Urinary bladder (tissue), 4 donors: ENCODE measurements around the gene WDFY4. TPM values are rescaled to one million over a fixed set of nuclear protein-coding genes. Genes with fewer than 3 reads are reported as not detected.

ENCODE experiments used
- DNase-seq: peaks from one replicate; pipeline ENCODE4 v3.0.0-alpha.2; 2015; ENCODE audit errors: extremely low spot score
- H3K27ac ChIP-seq: one replicate; pipeline ENCODE4 v1.5.1; 2013; ENCODE audit warnings: low read depth, mild to moderate bottlenecking, moderate library complexity
- H3K36me3 ChIP-seq: one replicate; pipeline ENCODE4 v1.6.1; 2013; ENCODE audit warnings: mild to moderate bottlenecking, moderate library complexity; ENCODE audit not compliant: insufficient read depth
- H3K4me1 ChIP-seq: one replicate; pipeline ENCODE4 v1.6.1; 2013; ENCODE audit warnings: mild to moderate bottlenecking, moderate library complexity; ENCODE audit not compliant: insufficient read depth
- H3K4me3 ChIP-seq: one replicate; pipeline ENCODE4 v1.5.1; 2013; ENCODE audit warnings: low read depth, low read length
- WGBS: extraction: QIAGEN DNeasy Blood & Tissue Kit; methylation state at CpG from one replicate; pipeline ENCODE4 v1.1.7; 2013; 5-methylcytosine and 5-hydroxymethylcytosine counted together
- polyA plus RNA-seq: library from polyadenylated mRNA; stranded (reverse); fragments of 200-250 nt; gene quantifications from one replicate; pipeline ENCODE4 v1.2.3, GENCODE V29; 2013
- total RNA-seq: library from RNA; depleted of rRNA; stranded (reverse); fragments of >200 nt; gene quantifications from one replicate; pipeline ENCODE4 v1.2.3, GENCODE V29; 2014
- donor health status: healthy with polysubstance abuse.
- donor health status: healthy.

The WDFY4 gene
- total and polyA plus RNA-seq, 2 donors, result 2.0 to 4.9 TPM

GRCh38 chr10:48902096-48902495 lies 217.4 kb downstream of the WDFY4 start:
- H3K36me3 ChIP-seq, result no peaks in the 10 kb centered on the region
- no peaks in the 10 kb centered on the region for H3K4me1 ChIP-seq
- no peak overlapping the region for H3K27ac ChIP-seq
- H3K4me3 ChIP-seq, result no peak overlapping the region
- no peak for DNase-seq
- 94% methylated on average over 7 of the region's 7 CpGs for WGBS

- WGBS, result 63% methylated on average over 2 of the region's 2 CpGs
- Histone ChIP-seq H3K27ac (no peak overlapping the region), H3K36me3 (no peaks in the 10 kb centered on the region), H3K4me1 (no peaks in the 10 kb centered on the region), H3K4me3 (no peak overlapping the region)
- no peak for DNase-seq
These were observed 218.5 kb downstream of the WDFY4 start for GRCh38 chr10:48903151-48903550.

GRCh38 chr10:48904861-48905260 lies 220.2 kb downstream of the WDFY4 start:
- DNase-seq, result no peak
- no peaks in the 10 kb centered on the region for H3K36me3 ChIP-seq
- H3K4me3 ChIP-seq, result no peak overlapping the region
- H3K4me1 ChIP-seq, result no peaks in the 10 kb centered on the region
- no peak overlapping the region for H3K27ac ChIP-seq
- 74% methylated on average over 2 of the region's 2 CpGs for WGBS

DNA sequence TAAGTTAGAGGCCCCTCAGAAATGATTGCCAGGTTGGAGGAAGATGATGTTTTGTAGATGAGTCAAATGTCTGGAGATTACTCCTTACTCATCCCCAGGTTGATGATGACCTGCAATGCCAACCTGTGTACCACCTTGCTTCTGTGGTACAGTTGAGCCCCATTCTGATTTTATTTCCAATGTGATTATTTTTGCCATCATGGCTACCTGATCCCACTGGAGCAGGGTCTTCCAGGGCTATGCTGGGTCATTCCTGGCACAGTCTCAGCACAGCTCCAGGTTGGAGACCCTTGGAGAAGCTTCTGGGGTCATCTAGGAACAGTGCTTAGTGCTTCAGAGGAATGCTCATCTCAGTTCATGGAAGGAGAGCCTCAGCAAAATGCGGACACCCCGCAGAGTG lies 220.6 kb downstream of the WDFY4 start:
- no peaks in the 10 kb centered on the region for H3K36me3 ChIP-seq
- H3K4me1 ChIP-seq, result no peaks in the 10 kb centered on the region
- DNase-seq, result no peak
- H3K4me3 ChIP-seq, result no peak overlapping the region
- WGBS, result 94% methylated on average over 2 of the region's 2 CpGs
- H3K27ac ChIP-seq, result no peak overlapping the region

GRCh38 chr10:48906841-48907240 lies 222.2 kb downstream of the WDFY4 start:
- WGBS, result 75% methylated on average over 2 of the region's 2 CpGs
- Histone ChIP-seq H3K4me3 (no peak overlapping the region), H3K4me1 (no peaks in the 10 kb centered on the region), H3K27ac (no peak overlapping the region), H3K36me3 (no peaks in the 10 kb centered on the region)
- DNase-seq, result no peak

DNA sequence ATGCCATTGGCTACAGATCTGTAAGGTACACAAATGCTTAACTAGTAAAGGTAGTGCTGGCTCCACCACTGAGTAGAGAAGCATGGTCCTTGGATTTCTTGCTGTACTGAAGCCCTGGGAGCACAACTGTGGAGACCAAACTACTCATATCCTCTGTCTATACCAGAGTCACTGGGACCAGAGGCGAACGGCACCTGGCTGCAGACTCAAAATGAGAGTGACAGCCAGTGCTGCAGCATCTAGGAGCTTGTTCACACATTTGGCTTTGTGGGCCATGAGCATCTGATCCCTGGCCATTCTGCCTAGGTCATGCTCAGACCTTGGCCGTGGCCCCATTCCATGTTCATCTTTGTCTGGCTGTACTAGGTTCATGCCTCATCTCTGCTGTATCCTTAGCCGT lies 223.1 kb downstream of the WDFY4 start:
- no peak for DNase-seq
- Histone ChIP-seq H3K4me3 (no peak overlapping the region), H3K27ac (no peak overlapping the region), H3K36me3 (no peaks in the 10 kb centered on the region), H3K4me1 (no peaks in the 10 kb centered on the region)
- 81% methylated on average over 4 of the region's 4 CpGs for WGBS

DNA sequence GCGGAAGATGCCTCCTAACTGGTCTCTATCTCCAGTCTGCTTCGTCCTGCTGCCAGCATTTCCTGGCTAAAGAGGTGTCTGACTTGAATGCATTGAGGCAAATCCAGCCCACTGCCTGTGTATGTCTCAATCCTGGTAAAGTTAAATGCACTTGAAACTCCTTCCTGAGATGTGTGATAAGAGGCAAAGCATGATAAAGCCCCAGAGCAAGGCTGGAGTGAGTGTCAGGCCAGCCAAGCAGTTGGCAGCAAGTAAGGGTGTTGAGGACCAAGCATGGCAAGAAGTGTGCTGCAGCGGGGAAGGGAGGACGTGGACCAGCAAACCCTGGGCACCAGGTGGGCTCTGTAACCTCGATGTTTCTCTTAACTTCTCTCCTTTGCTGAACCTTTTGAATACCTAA lies 225.9 kb downstream of the WDFY4 start:
- no peak for DNase-seq
- 80% methylated on average over 5 of the region's 5 CpGs for WGBS
- Histone ChIP-seq H3K36me3 (no peaks in the 10 kb centered on the region), H3K4me1 (no peaks in the 10 kb centered on the region), H3K4me3 (no peak overlapping the region), H3K27ac (no peak overlapping the region)

DNA sequence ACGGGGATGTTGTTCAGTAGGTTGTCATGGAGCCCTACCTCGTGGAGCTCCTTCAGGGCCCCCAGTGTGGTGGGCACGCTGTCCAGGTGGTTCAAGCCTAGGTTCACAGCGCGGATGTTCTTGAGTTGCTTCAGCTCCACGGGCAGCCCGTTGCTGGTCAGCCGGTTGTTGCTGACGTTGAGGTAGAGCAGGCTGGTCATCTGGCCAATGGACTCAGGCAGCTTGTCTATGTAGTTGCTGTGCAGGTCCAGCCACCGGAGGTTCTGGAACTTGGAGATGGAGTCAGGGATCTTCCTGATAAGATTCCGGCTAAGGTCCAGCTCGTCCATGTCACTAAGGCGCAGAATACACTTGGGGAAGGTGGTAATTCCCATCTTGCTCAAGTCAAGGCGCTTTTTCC lies 229.0 kb downstream of the WDFY4 start:
- no peak for DNase-seq
- WGBS, result 84% methylated on average over 14 of the region's 14 CpGs

GRCh38 chr10:48923748-48924147 lies 239.1 kb downstream of the WDFY4 start:
- Histone ChIP-seq H3K4me3 (no peak overlapping the region), H3K36me3 (no peaks in the 10 kb centered on the region), H3K27ac (peak overlapping the region; percentile 29), H3K4me1 (peaks cover 2% of the 10 kb centered on the region)
- 40% methylated on average over 3 of the region's 3 CpGs for WGBS
- DNase-seq, result no peak

More for the DNA sequence above, 229.0 kb downstream of the WDFY4 start:
- Histone ChIP-seq H3K4me1 (no peaks in the 10 kb centered on the region), H3K4me3 (no peak overlapping the region), H3K27ac (no peak overlapping the region), H3K36me3 (no peaks in the 10 kb centered on the region)

DNA sequence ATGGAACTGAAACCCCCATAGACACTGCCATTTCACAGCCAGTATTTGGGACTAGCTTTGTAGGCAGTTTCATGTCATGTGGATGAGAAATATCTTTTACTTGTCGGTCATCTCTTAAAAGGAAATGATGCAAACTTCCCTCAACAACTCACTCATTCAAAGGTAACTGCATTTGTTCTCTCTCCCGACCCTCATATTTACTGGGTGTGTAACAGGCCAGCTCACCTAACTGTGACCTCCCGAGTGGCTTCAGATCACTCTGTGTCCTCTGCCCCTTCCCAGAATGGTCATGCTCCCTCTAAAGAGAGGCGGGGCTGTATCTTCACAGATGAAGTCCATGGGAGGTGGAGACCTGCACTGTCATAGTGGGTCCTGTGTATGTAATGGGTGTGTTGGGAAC lies 240.3 kb downstream of the WDFY4 start:
- DNase-seq, result no peak
- Histone ChIP-seq H3K4me3 (no peak overlapping the region), H3K4me1 (peaks cover 2% of the 10 kb centered on the region), H3K27ac (no peak overlapping the region), H3K36me3 (no peaks in the 10 kb centered on the region)
- WGBS, result 78% methylated on average over 4 of the region's 4 CpGs

- 77% methylated on average over 1 of the region's 1 CpG for WGBS
- no peak overlapping the region for H3K4me3 ChIP-seq
- DNase-seq, result no peak
These were observed 241.6 kb downstream of the WDFY4 start for GRCh38 chr10:48926255-48926654.

GRCh38 chr10:48926764-48927540 lies 242.3 kb downstream of the WDFY4 start:
- Histone ChIP-seq H3K27ac (no peak overlapping the region), H3K36me3 (no peaks in the 10 kb centered on the region), H3K4me3 (no peak overlapping the region), H3K4me1 (peaks cover 2% of the 10 kb centered on the region)
- 74% methylated on average over 13 of the region's 13 CpGs for WGBS
- DNase-seq, result no peak

More at GRCh38 chr10:48926255-48926654, 241.6 kb downstream of the WDFY4 start:
- peaks cover 2% of the 10 kb centered on the region for H3K4me1 ChIP-seq
- H3K36me3 ChIP-seq, result no peaks in the 10 kb centered on the region
- no peak overlapping the region for H3K27ac ChIP-seq

DNA sequence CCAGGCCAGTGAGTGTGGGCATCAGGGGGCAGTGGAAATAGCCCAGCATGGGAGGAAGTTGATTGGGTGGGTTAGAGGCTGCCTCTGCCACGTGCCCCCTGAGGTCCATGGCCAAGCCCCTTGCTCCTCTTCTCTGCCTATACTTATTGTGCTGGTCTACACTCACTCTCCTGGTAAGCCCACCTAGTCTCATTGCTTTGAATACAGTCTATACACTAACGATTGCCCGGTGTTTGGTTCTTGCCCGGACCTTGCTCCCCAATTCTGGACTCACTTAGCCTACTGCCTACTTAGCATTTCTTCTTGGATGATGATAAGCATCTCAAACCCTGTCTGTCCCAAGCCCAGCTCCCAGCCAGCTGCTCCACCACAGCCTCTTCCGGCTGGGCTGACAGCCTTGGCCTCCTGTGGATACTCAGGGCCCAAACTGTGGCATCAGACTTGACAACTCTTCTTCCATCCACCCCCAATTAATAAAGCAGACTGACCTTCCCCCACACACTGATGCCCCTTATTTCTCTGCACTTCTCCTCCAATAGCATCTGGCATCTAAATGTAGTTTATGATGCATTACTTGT lies 244.8 kb downstream of the WDFY4 start:
- no peak for DNase-seq
- no peaks in the 10 kb centered on the region for H3K36me3 ChIP-seq
- WGBS, result 74% methylated on average over 5 of the region's 5 CpGs

GRCh38 chr10:48931188-48931587 lies 246.5 kb downstream of the WDFY4 start:
- no peaks in the 10 kb centered on the region for H3K36me3 ChIP-seq
- 37% methylated on average over 4 of the region's 4 CpGs for WGBS
- no peaks in the 10 kb centered on the region for H3K4me1 ChIP-seq
- H3K4me3 ChIP-seq, result no peak overlapping the region
- no peak overlapping the region for H3K27ac ChIP-seq
- no peak for DNase-seq

More for the DNA sequence above, 244.8 kb downstream of the WDFY4 start:
- H3K4me1 ChIP-seq, result no peaks in the 10 kb centered on the region
- no peak overlapping the region for H3K27ac ChIP-seq
- H3K4me3 ChIP-seq, result no peak overlapping the region
